HEK293 (cell line): ENCODE measurements around the gene STK36.

ENCODE experiments used
- CTCF ChIA-PET: fragments of 350-600 bp; formaldehyde crosslinking; extraction: SDS; loops from one replicate; lab custom pipeline; 2021; ENCODE audit warnings: antibody characterized with exemption; lab: Yijun Ruan, JAX
- POLR2A ChIA-PET: fragments of 300-600 bp; formaldehyde crosslinking; extraction: SDS; loops from one replicate; lab custom pipeline; 2020; ENCODE audit warnings: antibody characterized with exemption, inconsistent platforms; lab: Yijun Ruan, JAX
- H3K27ac ChIP-seq: fragments of 200-500 bp; sonication (Bioruptor generic); 2 replicates; pipeline ENCODE4 v1.5.1; 2014; ENCODE audit warnings: low read depth, low read length, control low read depth, inconsistent platforms; ENCODE audit errors: extremely low read depth
- H3K36me3 ChIP-seq, 2 experiments: fragments of 200-500 bp in 1 of 2; sonication (Bioruptor generic) in 1 of 2; 1 replicate in 1 of 2; 2 replicates in 1 of 2; pipeline ENCODE4 v1.5.1; 2014 to 2017; ENCODE audit warnings: inconsistent platforms in 2 of 2, low read length in 2 of 2; ENCODE audit not compliant: control insufficient read depth in 2 of 2, insufficient read depth in 1 of 2
- H3K4me1 ChIP-seq: fragments of 200-500 bp; sonication (Bioruptor generic); 2 replicates; pipeline ENCODE4 v1.5.1; 2014; ENCODE audit warnings: mild to moderate bottlenecking, low read length, inconsistent platforms; ENCODE audit not compliant: control insufficient read depth, insufficient read depth
- H3K4me3 ChIP-seq: 2 replicates; pipeline ENCODE4 v1.5.1; 2011; ENCODE audit warnings: low read depth, mild to moderate bottlenecking, control low read depth, low read length, moderate library complexity
- H3K9me3 ChIP-seq: fragments of 200-500 bp; sonication (Bioruptor generic); 2 replicates; pipeline ENCODE4 v1.5.1; 2014; ENCODE audit warnings: low read depth, low read length, inconsistent platforms; ENCODE audit not compliant: control insufficient read depth, insufficient read depth
- HOXC10 ChIP-seq: sonication (generic); formaldehyde crosslinking; IDR thresholded peaks from 2 replicates; pipeline ENCODE4 v1.8.1; 2023; ENCODE audit warnings: mild to moderate bottlenecking, missing genetic modification reagents
- KLF17 ChIP-seq: fragments of 450-650 bp; formaldehyde crosslinking; IDR thresholded peaks from 2 replicates; pipeline ENCODE4 v1.5.1; 2016; ENCODE audit warnings: missing biosample characterization, missing genetic modification characterization
- MYNN ChIP-seq: fragments of 450-650 bp; formaldehyde crosslinking; IDR thresholded peaks from 2 replicates; pipeline ENCODE4 v1.5.1; 2016; ENCODE audit warnings: missing biosample characterization, missing genetic modification characterization, borderline replicate concordance
- OVOL3 ChIP-seq: fragments of 450-650 bp; formaldehyde crosslinking; IDR thresholded peaks from 2 replicates; pipeline ENCODE4 v1.5.1; 2016; ENCODE audit warnings: missing biosample characterization, missing genetic modification characterization
- PRDM1 ChIP-seq: fragments of 450-650 bp; formaldehyde crosslinking; IDR thresholded peaks from 2 replicates; pipeline ENCODE4; 2016; ENCODE audit warnings: missing biosample characterization, missing genetic modification characterization
- SP2 ChIP-seq: fragments of 450-650 bp; formaldehyde crosslinking; IDR thresholded peaks from 2 replicates; pipeline ENCODE4 v1.5.1; 2016; ENCODE audit warnings: missing biosample characterization, missing genetic modification characterization
- ZFP37 ChIP-seq: fragments of 450-650 bp; formaldehyde crosslinking; IDR thresholded peaks from 2 replicates; pipeline ENCODE4 v1.5.1; 2016; ENCODE audit warnings: missing biosample characterization, missing genetic modification characterization
- ZNF112 ChIP-seq: fragments of 450-650 bp; formaldehyde crosslinking; IDR thresholded peaks from 2 replicates; pipeline ENCODE4 v1.5.0; 2017; ENCODE audit warnings: missing biosample characterization, missing genetic modification characterization
- ZNF140 ChIP-seq: fragments of 450-650 bp; formaldehyde crosslinking; IDR thresholded peaks from 2 replicates; pipeline ENCODE4 v1.5.1; 2016; ENCODE audit warnings: missing biosample characterization, missing genetic modification characterization
- ZNF155 ChIP-seq: fragments of 450-650 bp; formaldehyde crosslinking; IDR thresholded peaks from 2 replicates; pipeline ENCODE4 v1.5.1; 2016; ENCODE audit warnings: missing biosample characterization, missing genetic modification characterization
- ZNF175 ChIP-seq: fragments of 450-650 bp; formaldehyde crosslinking; IDR thresholded peaks from 2 replicates; pipeline ENCODE4 v1.5.1; 2016; ENCODE audit warnings: missing biosample characterization, missing genetic modification characterization
- ZNF18 ChIP-seq: fragments of 450-650 bp; formaldehyde crosslinking; IDR thresholded peaks from 2 replicates; pipeline ENCODE4 v1.5.1; 2016; ENCODE audit warnings: missing biosample characterization, missing genetic modification characterization
- ZNF23 ChIP-seq: fragments of 450-650 bp; formaldehyde crosslinking; IDR thresholded peaks from 2 replicates; pipeline ENCODE4 v1.5.1; 2016; ENCODE audit warnings: missing biosample characterization, missing genetic modification characterization, borderline replicate concordance
- ZNF311 ChIP-seq: fragments of 450-650 bp; formaldehyde crosslinking; IDR thresholded peaks from 2 replicates; pipeline ENCODE4 v1.5.1; 2017; ENCODE audit warnings: missing biosample characterization, missing genetic modification characterization, borderline replicate concordance
- ZNF76 ChIP-seq: fragments of 450-650 bp; formaldehyde crosslinking; IDR thresholded peaks from 2 replicates; pipeline ENCODE4; 2016; ENCODE audit warnings: low read depth, missing biosample characterization, missing genetic modification characterization, borderline replicate concordance
- ZSCAN16 ChIP-seq: fragments of 450-650 bp; formaldehyde crosslinking; IDR thresholded peaks from 2 replicates; pipeline ENCODE4 v1.5.1; 2016; ENCODE audit warnings: missing biosample characterization, missing genetic modification characterization
- TF ChIP-seq, protein P1 (sequence below): fragments of 450-650 bp; formaldehyde crosslinking; IDR thresholded peaks from 2 replicates; pipeline ENCODE4 v1.5.1; 2016; ENCODE audit warnings: missing biosample characterization, missing genetic modification characterization, borderline replicate concordance
- TF ChIP-seq, protein P2 (sequence below): fragments of 450-650 bp; formaldehyde crosslinking; IDR thresholded peaks from 2 replicates; pipeline ENCODE4 v1.5.1; 2016; ENCODE audit warnings: missing biosample characterization, missing genetic modification characterization
- TF ChIP-seq, protein P3 (sequence below): fragments of 450-650 bp; formaldehyde crosslinking; IDR thresholded peaks from 2 replicates; pipeline ENCODE4 v1.5.1; 2016; ENCODE audit warnings: missing biosample characterization, missing genetic modification characterization, borderline replicate concordance

STK36 gene

DNA sequence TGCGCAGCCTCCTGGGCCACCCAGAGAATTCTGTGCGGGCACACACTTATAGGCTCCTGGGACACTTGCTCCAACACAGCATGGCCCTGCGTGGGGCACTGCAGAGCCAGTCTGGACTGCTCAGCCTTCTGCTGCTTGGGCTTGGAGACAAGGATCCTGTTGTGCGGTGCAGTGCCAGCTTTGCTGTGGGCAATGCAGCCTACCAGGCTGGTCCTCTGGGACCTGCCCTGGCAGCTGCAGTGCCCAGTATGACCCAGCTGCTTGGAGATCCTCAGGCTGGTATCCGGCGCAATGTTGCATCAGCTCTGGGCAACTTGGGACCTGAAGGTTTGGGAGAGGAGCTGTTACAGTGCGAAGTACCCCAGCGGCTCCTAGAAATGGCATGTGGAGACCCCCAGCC is 27.0 kb downstream of the STK36 start:
- TF ChIP-seq ZNF175 (no peak), ZNF23 (tag by site-specific recombination) (no peak), ZNF311 (no peak), ZNF18 (tag by site-specific recombination) (no peak), HOXC10 (CRISPR knock-in tag) (no peak), ZNF140 (no peak), ZNF155 (no peak)
- Histone ChIP-seq H3K4me1 (no peaks in the 10 kb centered on the region), H3K4me3 (no peak overlapping the region), H3K9me3 (no peaks in the 10 kb centered on the region), H3K36me3 (peaks cover 4 to 66% of the 10 kb centered on the region in 2 experiments; a peak in 2 of 3 replicates), H3K27ac (no peak overlapping the region)
- CTCF ChIA-PET, result interaction anchor here (0.7 to 3.0 kb wide), 2 partner anchors 12 to 199 kb away, joined by 3 to 16 read pairs; no protein-coding TSS in a partner anchor
- POLR2A ChIA-PET, result no interaction called here

- Histone ChIP-seq H3K4me3 (no peak overlapping the region), H3K27ac (no peak overlapping the region), H3K36me3 (peaks cover 4 to 47% of the 10 kb centered on the region in 2 experiments; a peak in 2 of 3 replicates), H3K9me3 (no peaks in the 10 kb centered on the region), H3K4me1 (no peaks in the 10 kb centered on the region)
- CTCF ChIA-PET, result interaction anchor here (0.5 to 1.9 kb wide), 5 partner anchors 9 to 856 kb away, joined by 3 to 14 read pairs (median 4); partner anchors contain the start of gene TTLL4
- TF ChIP-seq, protein P1, sequence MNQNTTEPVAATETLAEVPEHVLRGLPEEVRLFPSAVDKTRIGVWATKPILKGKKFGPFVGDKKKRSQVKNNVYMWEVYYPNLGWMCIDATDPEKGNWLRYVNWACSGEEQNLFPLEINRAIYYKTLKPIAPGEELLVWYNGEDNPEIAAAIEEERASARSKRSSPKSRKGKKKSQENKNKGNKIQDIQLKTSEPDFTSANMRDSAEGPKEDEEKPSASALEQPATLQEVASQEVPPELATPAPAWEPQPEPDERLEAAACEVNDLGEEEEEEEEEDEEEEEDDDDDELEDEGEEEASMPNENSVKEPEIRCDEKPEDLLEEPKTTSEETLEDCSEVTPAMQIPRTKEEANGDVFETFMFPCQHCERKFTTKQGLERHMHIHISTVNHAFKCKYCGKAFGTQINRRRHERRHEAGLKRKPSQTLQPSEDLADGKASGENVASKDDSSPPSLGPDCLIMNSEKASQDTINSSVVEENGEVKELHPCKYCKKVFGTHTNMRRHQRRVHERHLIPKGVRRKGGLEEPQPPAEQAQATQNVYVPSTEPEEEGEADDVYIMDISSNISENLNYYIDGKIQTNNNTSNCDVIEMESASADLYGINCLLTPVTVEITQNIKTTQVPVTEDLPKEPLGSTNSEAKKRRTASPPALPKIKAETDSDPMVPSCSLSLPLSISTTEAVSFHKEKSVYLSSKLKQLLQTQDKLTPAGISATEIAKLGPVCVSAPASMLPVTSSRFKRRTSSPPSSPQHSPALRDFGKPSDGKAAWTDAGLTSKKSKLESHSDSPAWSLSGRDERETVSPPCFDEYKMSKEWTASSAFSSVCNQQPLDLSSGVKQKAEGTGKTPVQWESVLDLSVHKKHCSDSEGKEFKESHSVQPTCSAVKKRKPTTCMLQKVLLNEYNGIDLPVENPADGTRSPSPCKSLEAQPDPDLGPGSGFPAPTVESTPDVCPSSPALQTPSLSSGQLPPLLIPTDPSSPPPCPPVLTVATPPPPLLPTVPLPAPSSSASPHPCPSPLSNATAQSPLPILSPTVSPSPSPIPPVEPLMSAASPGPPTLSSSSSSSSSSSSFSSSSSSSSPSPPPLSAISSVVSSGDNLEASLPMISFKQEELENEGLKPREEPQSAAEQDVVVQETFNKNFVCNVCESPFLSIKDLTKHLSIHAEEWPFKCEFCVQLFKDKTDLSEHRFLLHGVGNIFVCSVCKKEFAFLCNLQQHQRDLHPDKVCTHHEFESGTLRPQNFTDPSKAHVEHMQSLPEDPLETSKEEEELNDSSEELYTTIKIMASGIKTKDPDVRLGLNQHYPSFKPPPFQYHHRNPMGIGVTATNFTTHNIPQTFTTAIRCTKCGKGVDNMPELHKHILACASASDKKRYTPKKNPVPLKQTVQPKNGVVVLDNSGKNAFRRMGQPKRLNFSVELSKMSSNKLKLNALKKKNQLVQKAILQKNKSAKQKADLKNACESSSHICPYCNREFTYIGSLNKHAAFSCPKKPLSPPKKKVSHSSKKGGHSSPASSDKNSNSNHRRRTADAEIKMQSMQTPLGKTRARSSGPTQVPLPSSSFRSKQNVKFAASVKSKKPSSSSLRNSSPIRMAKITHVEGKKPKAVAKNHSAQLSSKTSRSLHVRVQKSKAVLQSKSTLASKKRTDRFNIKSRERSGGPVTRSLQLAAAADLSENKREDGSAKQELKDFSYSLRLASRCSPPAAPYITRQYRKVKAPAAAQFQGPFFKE (tag by site-specific recombination), result no peak
- TF ChIP-seq PRDM1 (no peak), ZFP37 (tag by site-specific recombination) (no peak), ZNF112 (tag by site-specific recombination) (no peak), MYNN (no peak), KLF17 (tag by site-specific recombination) (no peak), OVOL3 (tag by site-specific recombination) (no peak), SP2 (no peak), ZSCAN16 (tag by site-specific recombination) (no peak), ZNF76 (no peak)
- TF ChIP-seq, protein P2, sequence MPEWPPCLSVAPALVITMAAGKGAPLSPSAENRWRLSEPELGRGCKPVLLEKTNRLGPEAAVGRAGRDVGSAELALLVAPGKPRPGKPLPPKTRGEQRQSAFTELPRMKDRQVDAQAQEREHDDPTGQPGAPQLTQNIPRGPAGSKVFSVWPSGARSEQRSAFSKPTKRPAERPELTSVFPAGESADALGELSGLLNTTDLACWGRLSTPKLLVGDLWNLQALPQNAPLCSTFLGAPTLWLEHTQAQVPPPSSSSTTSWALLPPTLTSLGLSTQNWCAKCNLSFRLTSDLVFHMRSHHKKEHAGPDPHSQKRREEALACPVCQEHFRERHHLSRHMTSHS (tag by site-specific recombination), result no peak
- TF ChIP-seq, protein P3, sequence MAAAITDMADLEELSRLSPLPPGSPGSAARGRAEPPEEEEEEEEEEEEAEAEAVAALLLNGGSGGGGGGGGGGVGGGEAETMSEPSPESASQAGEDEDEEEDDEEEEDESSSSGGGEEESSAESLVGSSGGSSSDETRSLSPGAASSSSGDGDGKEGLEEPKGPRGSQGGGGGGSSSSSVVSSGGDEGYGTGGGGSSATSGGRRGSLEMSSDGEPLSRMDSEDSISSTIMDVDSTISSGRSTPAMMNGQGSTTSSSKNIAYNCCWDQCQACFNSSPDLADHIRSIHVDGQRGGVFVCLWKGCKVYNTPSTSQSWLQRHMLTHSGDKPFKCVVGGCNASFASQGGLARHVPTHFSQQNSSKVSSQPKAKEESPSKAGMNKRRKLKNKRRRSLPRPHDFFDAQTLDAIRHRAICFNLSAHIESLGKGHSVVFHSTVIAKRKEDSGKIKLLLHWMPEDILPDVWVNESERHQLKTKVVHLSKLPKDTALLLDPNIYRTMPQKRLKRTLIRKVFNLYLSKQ (tag by site-specific recombination), result no peak
- POLR2A ChIA-PET, result no interaction called here
These were observed 29.9 kb downstream of the STK36 start for GRCh38 chr2:218701806-218702205.
